Activated CD8-positive, alpha-beta memory T cell treated with anti-CD3 and anti-CD28 coated beads for 48 hours (primary cell): ENCODE data around the gene ATP10B.
"Not testable (repeated sequence)": the region's sequence is repeated elsewhere in the genome, so short reads cannot be mapped to it uniquely, and the experiment has no call there.

ENCODE experiments used
- DNase-seq, 3 experiments: peaks; one replicate each; pipeline ENCODE4 v3.0.0-alpha.2; 2020; ENCODE audit warnings: low read depth in 2 of 3, low spot score in 2 of 3

Gene ATP10B, protein sequence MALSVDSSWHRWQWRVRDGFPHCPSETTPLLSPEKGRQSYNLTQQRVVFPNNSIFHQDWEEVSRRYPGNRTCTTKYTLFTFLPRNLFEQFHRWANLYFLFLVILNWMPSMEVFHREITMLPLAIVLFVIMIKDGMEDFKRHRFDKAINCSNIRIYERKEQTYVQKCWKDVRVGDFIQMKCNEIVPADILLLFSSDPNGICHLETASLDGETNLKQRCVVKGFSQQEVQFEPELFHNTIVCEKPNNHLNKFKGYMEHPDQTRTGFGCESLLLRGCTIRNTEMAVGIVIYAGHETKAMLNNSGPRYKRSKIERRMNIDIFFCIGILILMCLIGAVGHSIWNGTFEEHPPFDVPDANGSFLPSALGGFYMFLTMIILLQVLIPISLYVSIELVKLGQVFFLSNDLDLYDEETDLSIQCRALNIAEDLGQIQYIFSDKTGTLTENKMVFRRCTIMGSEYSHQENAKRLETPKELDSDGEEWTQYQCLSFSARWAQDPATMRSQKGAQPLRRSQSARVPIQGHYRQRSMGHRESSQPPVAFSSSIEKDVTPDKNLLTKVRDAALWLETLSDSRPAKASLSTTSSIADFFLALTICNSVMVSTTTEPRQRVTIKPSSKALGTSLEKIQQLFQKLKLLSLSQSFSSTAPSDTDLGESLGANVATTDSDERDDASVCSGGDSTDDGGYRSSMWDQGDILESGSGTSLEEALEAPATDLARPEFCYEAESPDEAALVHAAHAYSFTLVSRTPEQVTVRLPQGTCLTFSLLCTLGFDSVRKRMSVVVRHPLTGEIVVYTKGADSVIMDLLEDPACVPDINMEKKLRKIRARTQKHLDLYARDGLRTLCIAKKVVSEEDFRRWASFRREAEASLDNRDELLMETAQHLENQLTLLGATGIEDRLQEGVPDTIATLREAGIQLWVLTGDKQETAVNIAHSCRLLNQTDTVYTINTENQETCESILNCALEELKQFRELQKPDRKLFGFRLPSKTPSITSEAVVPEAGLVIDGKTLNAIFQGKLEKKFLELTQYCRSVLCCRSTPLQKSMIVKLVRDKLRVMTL (N-terminal part only)

DNA sequence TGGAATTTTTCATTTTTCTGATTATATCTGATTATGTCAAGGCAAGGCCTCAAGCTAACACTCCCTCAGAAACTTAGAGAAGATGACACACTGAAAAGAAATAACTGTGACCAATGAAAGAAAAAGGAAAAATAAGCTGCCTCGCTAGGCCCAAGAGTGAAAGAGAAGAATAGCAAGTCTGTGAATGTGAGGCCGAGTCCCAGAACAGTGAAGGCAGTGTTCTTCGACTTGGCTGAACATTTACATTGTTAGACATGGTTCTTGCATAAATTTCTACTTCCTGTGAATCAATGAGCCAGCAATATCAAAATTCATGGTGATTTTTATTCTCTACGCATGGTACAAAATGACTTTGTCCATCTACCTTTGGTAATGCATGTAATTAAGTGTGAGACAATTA lies at the start of gene ATP10B:
Gene ATP10B (minus strand): TSS at position 163 of the 400 bp plus-strand sequence. CDS start 164,137 bp downstream, outside the sequence.
- DNase-seq, result no peak

DNA sequence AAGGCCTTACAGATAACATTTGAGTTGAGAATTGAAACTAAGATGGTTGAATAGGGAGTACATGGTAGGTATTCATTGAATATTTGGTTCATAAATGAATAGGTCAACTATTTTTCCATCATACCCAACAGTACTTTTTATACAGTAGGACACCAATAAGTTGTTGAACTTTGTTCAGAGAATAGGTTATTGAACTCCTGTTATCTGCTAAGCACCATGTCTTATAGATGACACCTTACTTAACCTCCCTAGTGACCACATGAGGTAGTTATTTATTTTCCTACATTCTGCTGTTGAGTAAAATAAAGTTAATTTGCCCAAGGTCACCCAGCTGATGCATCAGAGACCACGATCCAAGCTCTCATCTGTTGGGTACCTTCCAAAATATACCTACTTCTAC lies 49.6 kb upstream of the ATP10B start:
- DNase-seq, result no peak

DNA sequence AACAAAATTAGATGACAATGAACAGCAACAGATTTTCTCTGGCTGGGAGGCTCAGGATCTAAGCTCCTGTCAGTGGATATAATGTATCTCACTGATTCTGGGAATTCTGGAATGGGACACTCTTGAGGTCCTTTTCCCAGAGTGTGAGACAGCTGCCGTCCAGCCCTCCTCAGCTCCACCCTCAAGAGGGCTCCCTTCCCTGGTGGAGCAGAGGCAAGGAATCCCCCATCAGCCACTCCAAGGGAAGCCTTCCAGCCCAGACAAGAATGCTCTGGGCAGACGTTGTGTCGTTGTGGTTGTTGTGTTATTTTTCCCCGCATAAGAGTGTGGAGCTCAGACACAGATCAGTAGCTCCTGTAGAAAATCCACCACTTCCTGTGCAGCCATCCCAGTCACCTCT lies 47.7 kb upstream of the ATP10B start:
- no peak for DNase-seq

DNA sequence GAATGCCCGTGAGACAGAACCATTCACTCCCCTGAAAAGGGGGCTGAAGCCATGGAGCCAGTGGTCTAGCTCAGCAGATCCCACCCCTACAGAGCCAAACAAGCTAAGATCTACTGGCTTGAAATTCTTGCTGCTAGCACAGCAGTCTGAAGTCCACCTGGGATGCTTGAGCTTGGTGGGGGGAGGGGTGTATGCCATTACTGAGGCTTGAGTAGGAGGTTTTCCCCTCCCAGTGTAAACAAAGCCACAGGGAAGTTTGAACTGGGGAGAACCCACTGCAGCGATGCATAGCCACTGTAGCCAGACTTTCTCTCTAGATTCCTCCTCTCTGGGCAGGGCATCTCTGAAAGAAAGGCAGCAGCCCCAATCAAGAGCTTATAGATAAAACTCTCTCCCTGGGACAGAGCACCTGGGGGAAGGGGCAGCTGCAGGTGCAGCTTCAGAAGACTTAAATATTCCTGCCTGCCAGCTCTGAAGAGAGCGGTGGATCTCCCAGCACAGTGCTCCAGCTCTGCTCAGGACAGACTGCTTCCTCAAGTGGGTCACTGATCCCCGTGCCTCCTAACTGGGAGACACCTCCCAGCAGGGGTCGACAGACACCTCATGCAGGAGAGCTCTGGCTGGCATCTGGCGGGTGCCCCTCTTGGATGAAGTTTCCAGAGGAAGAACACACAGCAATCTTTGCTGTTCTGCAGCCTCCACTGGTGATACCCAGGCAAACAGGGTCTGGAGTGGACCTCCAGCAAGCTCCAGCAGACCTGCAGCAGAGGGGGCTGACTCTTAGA lies 41.4 kb upstream of the ATP10B start:
- DNase-seq, result not testable (repeated sequence)

GRCh38 chr5:160887780-160888179 lies 35.8 kb upstream of the ATP10B start:
- DNase-seq, result no peak

- not testable (repeated sequence) for DNase-seq
Measured at GRCh38 chr5:160873560-160874200, 21.7 kb upstream of the ATP10B start.

DNA sequence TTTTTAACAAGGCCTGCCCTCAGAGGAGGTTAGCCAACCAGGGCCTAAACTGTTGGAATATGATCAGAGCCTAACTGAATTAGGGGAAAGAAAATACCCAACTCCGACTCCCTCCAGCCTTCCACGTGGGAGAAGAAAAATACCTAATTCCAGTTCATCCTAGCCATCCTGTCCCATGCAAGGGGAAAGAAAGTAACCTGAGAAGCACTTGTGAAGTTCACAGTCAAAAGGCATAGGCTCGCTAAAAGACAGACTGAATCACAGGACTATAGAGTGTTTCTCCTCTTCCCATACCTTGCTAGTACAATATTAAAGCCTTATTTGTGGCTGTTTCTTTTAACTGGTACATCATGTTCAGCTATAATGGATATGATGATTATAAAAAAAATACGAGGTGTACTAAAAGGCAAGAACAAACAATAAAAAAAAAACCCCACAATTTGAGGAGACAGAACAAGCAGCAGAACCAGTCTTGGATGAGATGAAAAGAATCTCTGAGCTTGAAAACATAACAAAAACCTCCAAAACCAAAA lies 18.0 kb upstream of the ATP10B start:
- DNase-seq, result no peak

DNA sequence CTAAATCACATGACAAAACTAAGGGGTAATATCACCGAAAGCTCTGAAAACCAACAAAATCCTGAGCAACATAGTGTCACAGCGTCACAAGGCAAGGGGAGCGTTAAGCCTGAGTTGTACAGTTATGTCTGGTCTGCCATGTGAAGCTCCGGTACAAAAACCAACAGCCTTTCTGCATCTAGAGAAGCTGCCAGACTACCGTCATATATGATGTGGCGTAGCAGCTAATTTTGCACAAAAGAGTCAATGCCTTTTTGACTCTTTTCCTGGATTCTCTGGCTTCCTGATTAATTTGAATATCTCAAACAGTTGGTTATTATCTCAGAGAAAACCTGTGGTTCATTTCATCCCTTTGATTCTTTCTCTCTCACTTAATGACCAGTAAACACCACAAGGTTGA lies 16.0 kb upstream of the ATP10B start:
- DNase-seq, result no peak

- no peak for DNase-seq
Measured at GRCh38 chr5:160851451-160851850, 560 bp downstream of the ATP10B start.

- no peak for DNase-seq
Measured at GRCh38 chr5:160850421-160850820, 1.6 kb downstream of the ATP10B start.

- no peak for DNase-seq
Measured at GRCh38 chr5:160847526-160848085, 4.4 kb downstream of the ATP10B start.

GRCh38 chr5:160846642-160847041 lies 5.4 kb downstream of the ATP10B start:
- no peak for DNase-seq

GRCh38 chr5:160844177-160844576 lies 7.8 kb downstream of the ATP10B start:
- no peak for DNase-seq

GRCh38 chr5:160843240-160843639 lies 8.8 kb downstream of the ATP10B start:
- DNase-seq, result no peak

DNA sequence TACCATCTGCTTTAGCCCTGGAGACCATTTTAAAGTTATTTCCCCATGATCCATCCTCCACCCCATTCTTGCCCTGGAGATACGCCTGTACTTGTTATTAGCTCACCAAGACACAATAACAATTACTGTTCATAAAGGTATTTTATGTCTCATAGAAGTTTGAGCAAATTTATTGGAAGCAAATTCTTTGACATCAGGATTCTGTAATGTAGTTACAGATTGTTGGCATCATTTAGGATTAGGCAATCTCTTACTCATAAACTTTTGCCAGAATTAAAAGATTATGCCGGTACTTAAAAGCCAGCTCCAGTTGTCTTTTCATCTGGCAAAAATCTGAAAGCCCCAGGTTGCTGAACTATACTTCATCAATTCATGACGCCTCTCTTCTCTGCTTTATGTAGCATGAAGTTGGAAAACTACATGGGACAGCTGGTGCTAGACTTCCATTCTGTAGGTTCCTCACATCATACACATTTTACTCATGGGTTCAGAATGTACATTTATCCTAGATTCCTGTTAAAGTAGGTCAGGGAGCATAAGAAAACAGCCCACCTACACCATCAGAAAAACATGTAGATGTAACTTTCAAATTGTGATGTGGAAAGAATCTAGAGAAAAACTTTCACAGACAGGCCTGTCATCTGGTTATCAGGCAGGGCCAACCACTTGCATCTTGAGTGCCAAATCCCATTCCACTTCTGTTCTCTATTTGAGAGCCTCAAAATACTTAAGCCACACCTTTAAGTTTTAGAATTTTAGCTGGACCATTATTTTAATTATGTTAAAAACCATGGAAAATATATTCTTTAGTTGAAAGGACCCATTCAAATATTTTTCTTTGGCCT lies 14.0 kb downstream of the ATP10B start:
- DNase-seq, result no peak

GRCh38 chr5:160837211-160837610 lies 14.8 kb downstream of the ATP10B start:
- no peak for DNase-seq

DNA sequence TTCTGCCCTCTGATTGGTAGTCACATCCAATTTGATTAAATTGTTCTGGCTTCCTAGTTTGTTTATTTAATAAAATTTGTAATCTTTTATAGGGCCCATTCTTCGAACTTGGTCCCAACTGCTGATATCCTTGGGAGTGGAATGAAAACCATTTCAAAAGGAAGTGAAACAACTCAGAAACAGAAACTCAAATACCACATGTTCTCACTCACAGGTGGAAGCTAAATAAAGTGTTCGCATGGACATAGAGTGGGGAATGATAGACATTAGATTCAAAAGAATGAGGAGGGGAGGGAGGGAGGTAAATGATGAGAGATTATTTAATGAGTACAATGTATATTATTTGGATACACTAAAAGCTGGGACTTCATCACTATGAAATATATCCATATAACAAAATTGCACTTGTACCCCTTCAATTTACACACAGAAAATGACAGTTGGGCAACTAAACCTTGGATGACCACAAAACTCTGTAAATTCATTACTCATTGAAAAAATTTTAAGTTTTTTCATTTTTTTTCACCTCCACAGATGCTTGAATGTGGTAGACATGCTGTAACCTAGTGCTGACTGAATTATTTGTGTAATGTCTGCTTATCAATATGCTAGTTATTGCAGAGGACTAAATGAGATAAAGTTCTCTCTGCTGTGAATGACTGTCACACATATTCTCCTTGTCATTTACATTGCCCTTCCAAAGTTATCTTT lies 16.0 kb downstream of the ATP10B start:
- no peak for DNase-seq

DNA sequence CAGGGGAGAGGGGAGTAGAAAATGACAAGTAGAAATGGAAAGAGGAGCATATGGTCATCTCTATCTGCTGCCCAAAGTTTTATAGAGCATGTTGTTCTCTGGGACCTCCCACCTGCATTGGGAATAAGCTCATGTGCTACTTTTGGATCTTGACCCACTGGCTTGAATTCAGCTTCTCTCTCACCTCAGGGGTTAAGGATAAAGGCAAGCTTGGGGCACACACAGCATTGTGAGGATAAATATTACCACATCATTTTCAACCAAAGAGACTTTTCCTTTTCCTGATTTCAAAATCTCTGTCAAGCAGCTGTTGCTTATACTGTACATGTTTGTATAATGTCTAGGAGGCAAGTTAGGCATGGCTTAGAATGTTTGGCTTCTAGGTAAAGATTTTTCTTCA lies 16.6 kb downstream of the ATP10B start:
- DNase-seq, result no peak
